Transverse colon (tissue), 4 donors: Measurements from ENCODE around the gene RAB3C.

Experiments
- EP300 ChIP-seq: sonication (generic); formaldehyde crosslinking; IDR thresholded peaks from one replicate; pipeline ENCODE4 v1.6.1; 2017; ENCODE audit warnings: antibody characterized with exemption, low read depth
- POLR2A ChIP-seq: fragments of 450-650 bp; IDR thresholded peaks from one replicate; pipeline ENCODE4 v1.6.1; 2016; ENCODE audit warnings: antibody characterized with exemption, mild to moderate bottlenecking, moderate library complexity
- POLR2AphosphoS5 ChIP-seq, 3 donors: sonication (generic); formaldehyde crosslinking; IDR thresholded peaks; one replicate each; pipeline ENCODE4 v1.6.1; 2016; ENCODE audit warnings: antibody characterized with exemption in 3 of 3
- TF ChIP-seq, protein P1 (sequence below), 5 experiments: fragments of 200-600 bp in 3 of 5; fragments of 450-650 bp in 2 of 5; sonication (generic) in 3 of 5; IDR thresholded peaks; 1 replicate in 2 of 5; 2 replicates in 3 of 5; pipeline ENCODE4 v1.5.1; 2016 to 2017; ENCODE audit warnings: antibody characterized with exemption in 5 of 5, inconsistent platforms in 3 of 5, mild to moderate bottlenecking in 2 of 5, moderate library complexity in 1 of 5

DNA sequence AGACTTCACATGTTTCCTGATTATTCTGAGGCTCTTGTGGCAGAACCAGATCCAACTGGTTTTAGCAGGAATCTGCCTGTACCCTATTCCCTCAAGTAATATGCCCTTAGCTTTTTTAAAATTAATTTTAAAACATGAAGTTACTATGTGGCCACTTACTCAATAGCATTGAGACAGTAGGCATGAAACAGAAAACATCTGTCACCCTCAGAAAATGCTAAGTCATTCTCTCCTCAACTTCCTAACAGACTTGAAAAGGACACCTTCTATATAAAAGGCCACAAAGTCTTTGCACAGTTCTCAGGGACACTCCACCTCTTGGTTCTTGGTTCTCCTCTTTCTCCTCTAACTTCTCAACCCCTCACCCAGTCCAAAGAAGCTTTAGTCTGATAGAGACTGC lies 277.8 kb downstream of the RAB3C start:
- TF ChIP-seq, protein P1, sequence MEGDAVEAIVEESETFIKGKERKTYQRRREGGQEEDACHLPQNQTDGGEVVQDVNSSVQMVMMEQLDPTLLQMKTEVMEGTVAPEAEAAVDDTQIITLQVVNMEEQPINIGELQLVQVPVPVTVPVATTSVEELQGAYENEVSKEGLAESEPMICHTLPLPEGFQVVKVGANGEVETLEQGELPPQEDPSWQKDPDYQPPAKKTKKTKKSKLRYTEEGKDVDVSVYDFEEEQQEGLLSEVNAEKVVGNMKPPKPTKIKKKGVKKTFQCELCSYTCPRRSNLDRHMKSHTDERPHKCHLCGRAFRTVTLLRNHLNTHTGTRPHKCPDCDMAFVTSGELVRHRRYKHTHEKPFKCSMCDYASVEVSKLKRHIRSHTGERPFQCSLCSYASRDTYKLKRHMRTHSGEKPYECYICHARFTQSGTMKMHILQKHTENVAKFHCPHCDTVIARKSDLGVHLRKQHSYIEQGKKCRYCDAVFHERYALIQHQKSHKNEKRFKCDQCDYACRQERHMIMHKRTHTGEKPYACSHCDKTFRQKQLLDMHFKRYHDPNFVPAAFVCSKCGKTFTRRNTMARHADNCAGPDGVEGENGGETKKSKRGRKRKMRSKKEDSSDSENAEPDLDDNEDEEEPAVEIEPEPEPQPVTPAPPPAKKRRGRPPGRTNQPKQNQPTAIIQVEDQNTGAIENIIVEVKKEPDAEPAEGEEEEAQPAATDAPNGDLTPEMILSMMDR (IDR thresholded peaks at IDR 0.05): no peak
- TF ChIP-seq POLR2A (no peak), POLR2AphosphoS5 (IDR thresholded peaks at IDR 0.05) (no peak), EP300 (no peak)
